GM19193 (cell line): ENCODE measurements around the gene WDR26.

Source experiments
- POLR2A ChIP-seq: IDR thresholded peaks from 4 replicates; pipeline ENCODE4 v1.6.1; 2011; ENCODE audit not compliant: insufficient read depth, insufficient read length; ENCODE audit errors: extremely low read depth

Gene WDR26

DNA sequence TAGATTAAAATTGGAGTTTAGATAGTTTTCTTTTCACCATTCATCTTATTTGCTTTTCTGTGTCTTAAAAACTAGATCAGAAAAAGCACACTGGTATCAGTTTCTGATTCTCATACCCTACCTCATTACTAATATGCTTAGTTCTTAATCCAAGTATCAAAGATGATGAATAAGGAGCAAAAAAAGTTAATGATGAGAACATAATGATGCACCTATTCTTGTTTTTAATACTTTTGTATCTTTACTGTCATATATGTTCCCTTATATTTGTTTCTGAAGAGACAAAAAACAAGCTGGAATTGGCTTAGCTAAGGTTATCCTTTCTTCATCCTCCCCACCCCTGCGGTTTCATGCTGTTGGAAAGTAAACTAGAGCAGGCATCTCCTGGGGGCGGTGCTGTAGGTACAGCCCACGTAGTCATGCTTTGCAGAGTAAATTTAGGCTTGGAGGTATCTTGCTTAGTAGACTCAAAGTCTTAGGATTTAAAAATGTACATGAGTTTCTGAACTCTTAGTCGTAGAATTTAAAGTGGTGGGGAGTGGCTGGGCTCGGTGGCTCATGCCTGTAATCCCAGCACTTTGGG lies 61.5 kb downstream of the WDR26 start:
- TF ChIP-seq POLR2A, result no peak

DNA sequence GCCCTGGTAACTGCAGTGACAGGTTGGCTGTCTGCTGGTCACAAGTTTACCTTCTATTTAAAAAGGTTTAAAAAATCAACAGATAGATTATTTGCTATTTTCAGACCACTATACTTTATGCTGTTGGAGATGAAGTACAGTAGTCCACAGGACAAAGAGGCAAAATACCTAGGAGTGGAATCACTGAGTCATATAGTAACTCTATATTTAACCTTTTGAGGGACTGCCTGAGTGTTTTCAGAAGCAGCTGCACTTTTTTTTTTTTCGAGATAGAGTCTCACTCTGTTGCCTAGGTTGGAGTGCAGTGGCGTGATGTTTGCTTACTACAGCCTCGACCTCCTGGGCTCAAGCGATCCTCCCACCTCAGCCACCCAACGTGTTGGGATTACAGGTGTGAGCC lies 66.2 kb downstream of the WDR26 start:
- TF ChIP-seq POLR2A, result no peak

DNA sequence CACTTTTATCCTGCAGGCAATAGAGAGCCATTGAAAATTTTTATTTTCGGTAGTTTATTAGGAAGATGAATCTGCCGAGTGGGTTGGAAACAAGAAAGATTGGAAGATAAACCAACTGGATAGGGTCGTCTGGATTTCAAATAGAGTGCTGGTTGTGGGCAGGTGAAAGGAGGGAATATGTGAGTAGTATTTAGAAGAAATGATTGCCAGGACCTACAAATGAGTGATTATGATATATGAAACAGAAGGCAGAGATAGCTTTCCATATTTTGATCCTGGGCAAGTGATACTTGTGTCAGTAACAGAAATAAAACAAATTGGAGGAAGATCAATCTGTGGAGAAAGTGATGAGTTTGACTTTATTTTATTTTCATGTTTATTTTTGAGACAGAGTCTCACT lies 75.4 kb downstream of the WDR26 start:
- no peak for TF ChIP-seq POLR2A

DNA sequence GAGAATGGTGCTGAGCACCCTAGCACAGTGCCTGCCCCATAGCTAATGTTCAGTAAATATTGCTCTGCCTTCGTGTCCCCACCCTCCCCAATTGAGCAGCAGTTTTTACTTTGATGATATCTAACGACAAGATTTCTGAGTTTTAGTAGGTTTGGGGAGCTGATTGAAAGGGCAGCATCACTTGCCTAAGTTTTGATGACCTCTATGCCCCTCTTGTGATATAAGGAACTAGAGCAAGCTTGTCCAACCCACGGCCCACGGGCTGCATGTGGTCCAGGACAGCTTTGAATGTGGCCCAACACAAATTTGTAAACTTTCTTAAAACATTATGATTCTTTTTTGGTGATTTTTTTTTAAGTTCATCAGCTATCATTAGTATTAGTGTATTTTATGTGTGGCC lies 76.4 kb downstream of the WDR26 start:
- TF ChIP-seq POLR2A, result no peak

DNA sequence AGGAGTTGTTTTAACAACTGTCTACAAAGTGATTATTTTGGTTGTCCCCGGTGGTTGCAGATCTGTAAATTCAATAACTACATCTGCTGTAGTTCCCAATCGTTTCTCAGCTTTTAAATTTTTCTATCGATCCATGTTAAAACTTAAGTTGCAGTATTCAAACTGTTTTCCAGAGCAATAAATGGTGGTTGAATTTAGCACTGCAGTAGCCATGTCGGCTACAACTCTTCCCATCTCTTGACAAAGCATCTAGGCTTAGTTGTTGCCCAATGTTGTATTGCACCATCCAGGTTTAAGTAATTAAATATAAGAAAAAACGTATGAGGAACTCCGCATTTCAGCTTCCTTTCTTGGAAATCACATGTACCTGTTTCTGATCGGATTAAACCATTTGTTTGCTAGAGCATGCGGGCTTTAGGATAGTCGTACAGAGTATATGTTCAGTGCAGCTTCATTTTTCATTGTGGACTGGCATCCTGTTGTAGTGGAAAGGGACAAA lies 76.9 kb downstream of the WDR26 start:
- TF ChIP-seq POLR2A, result no peak

DNA sequence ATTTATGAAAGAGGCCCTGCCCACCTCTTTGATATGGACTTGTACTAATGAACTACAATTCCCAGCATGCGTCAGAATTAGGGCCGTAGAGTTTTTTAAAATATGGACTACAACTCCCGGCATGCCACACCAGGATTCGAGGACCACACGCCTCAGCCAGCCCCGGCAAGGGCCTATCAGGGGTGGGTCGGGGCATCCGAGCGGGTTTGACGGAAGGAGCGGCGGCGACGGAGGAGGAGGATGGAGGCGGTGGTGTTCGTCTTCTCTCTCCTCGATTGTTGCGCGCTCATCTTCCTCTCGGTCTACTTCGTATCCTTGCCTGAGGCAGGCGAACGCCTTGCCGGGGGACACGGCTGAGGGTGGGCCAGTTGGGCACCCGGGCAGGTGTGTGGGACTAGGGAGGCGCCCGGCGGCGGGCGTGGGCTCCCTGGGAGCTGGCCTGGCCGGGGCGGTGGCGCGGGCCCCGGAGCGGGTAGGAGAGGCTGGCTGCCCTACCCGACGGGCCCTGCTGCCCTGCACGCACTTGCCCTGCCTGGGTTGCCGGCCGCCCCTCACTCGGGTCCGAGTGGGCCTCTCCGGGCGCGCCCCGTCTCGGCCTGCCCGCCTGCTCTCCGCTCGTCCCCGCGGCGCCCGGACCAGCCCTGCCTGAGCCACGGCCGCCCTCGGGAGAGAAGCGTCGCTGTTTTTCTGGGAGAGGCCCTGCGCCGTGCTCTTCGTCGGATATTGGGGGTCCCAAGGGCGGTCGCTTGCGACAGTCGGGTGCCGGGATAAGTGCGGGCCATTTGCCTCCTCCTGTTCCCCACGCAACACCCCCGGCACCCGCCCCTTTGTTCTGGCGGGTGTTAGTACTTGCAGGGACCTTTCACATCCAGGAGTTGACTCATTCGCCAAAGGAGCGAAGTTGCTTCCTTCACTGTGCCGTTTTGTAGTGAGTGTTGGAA lies 77.6 kb downstream of the WDR26 start, which contains the start of gene CNIH4:
TSS of gene CNIH4 (plus strand) at position 195 of the 941 bp plus-strand sequence. CDS start at position 241, 46 bp downstream.
- TF ChIP-seq POLR2A, result peak; percentile 77

DNA sequence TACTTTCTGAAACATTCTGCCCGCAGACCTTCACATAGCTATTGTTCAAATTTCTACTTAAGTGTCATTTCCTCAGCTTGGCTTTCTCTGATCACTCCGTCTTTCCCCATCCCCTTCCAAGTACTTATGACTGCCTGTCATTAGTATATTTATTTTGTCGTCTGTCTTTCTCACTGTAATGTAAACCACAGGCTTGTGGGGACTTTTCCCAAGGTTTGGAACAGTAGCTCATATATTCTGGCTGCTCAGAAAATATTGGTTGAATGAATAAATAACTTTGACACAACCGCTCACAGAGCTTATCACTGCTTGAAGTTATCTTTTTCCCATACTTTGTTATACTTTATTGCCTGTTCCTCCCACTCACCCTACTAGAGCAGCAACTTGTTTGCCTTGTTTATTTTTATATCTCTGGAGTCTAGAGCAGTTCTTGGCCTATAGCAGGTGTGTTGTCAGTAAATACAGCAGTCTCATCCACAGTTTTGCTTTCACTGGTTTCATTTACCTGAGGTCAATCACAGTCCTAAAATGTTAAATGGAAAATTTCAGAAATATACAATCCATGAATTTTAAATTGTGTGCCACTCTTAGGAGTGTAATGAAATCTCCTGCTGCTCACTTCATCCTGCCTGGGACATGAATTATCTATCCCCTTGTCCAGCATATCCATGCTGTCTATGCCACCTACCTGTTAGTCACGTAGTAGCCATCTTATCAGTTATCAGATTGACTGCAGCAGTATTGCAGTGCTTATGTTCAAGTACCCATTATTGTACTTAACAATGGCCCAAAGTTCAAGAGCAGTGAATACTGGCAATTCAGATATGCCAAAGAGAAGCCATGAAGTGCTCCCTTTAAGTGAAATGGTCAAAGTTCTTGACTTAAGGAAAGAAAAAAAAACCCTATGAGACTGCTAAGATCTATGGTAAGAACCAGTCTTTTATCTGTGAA lies 80.3 kb downstream of the WDR26 start:
- no peak for TF ChIP-seq POLR2A

DNA sequence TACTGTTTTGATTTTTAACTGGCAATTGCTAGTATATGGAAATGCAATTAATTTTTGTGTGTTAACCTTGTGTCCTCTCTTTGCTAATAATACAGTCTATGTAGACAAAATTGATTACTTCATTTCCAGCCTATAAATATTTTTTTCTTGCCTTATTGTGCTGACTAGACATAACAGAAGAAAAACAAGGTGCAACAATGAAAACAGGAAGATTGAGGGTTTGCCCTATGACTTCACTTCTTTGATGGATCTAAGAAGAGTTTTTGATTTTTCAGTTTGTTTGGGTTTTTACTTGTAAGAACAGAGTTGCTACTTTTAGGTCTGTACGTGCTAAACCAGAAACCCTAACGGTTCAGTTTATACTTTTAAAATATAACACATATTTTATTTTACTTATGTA lies 86.5 kb downstream of the WDR26 start:
- TF ChIP-seq POLR2A, result no peak

DNA sequence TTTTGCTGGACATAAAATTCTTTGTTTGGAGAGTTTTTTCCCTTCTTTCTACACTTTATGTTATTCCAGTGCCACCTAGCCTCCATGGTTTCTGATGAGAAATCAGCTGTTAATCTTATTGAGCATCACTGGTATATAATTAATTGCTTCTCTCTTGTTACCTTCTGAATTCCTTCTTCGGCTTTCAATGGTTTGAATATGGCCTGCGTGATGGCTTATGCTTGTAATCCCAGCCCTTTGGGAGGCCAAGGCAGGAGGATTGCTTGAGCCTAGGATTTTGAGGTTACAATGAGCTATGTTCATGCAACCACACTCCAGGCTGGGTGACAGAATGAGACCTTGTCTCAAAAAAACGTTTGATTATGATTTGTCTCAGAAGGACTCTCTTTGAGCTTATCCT lies 90.9 kb downstream of the WDR26 start:
- no peak for TF ChIP-seq POLR2A

DNA sequence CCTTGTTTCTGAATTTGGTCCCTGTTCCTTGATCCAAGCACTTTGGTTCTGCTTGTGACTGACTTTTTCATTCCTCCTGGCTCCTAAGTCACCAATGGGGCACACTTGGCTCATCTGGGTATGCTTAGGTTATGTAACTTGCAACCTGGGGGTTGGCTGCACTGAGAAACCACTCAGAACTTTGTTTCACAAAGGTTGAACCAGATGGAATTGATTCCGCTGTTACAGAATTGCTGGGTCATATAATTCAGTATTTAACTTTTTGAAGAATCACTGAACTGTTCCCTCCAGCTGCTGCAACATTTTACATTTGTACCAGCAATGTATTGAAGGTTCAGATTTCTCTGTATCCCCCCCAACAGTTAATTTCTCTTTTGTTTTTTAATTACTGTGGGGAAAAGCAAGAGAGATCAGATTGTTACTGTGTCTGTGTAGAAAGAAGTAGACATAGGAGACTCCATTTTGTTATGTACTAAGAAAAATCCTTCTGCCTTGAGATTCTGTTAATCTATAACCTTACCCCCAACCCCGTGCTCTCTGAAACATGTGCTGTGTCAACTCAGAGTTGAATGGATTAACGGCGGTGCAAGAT lies 95.1 kb downstream of the WDR26 start:
- no peak for TF ChIP-seq POLR2A

DNA sequence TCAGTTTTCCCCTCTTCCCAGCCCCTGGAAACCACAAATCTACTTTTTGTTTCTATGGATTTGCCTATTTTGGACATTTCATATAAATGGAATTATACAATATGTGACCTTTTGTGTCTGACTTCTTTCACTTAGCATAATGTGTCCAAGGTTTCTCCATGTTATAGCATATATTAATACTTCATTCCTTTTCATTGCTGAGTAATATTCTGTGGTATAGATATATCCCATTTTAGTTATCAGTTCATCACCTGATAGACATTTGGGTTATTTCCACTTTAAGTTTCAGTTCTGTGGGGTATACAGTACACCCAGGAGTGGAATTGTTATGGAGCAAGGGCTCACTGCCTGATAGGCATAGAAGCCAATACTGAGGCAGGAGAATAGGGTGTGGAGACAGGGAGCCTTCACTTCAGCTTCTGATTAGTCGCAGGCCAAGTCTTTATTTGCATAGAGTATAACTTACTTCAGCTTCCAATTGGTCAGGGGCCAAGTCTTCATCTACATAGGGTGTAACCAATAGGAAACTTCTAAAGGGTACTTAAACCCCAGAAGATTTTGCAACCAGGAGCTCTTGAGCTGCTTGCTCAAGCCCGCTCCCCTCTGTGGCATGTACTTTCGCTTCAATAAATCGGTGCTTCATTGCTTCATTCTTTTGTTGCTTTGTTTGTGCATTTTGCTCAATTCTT lies 96.3 kb downstream of the WDR26 start:
- TF ChIP-seq POLR2A, result no peak
